Measurements from ENCODE around the gene CAMTA1.

CAMTA1 gene

GRCh38 chr1:7693662-7694061 is 908.4 kb downstream of the CAMTA1 start:
- POLR2A ChIA-PET = no interaction called here

GRCh38 chr1:7694600-7695496 is 909.6 kb downstream of the CAMTA1 start:
- TF ChIP-seq FOXM1 (IDR thresholded peaks at IDR 0.05; ENCODE audit: borderline replicate concordance) (no peak), NFRKB (IDR thresholded peaks at IDR 0.05) (no peak), SP1 (IDR thresholded peaks at IDR 0.05) (no peak), LEF1 (IDR thresholded peaks at IDR 0.05; ENCODE audit: borderline replicate concordance) (no peak), FOXK2 (IDR thresholded peaks at IDR 0.05) (no peak), SUZ12 (IDR thresholded peaks at IDR 0.05) (no peak), ZNF384 (IDR thresholded peaks at IDR 0.05) (no peak), HDGF (IDR thresholded peaks at IDR 0.05; ENCODE audit: borderline replicate concordance) (no peak), FOXA1 (IDR thresholded peaks at IDR 0.05) (no peak), CTBP1 (IDR thresholded peaks at IDR 0.05; ENCODE audit: borderline replicate concordance) (no peak)
- ChIA-PET CTCF (no interaction called here), POLR2A (interaction anchor here (0.8 to 2.5 kb wide), 2 partner anchors 10 to 15 kb away, joined by 4 to 13 read pairs; no protein-coding TSS in a partner anchor)
- DNase-seq (ENCODE audit: extremely low spot score) = no peak

More at GRCh38 chr1:7693662-7694061, 908.4 kb downstream of the CAMTA1 start:
- CTCF ChIA-PET = no interaction called here
- TF ChIP-seq PKNOX1 (IDR thresholded peaks at IDR 0.05) (no peak), FOXM1 (IDR thresholded peaks at IDR 0.05; ENCODE audit: borderline replicate concordance) (no peak), FOXK2 (IDR thresholded peaks at IDR 0.05) (no peak), ZNF384 (IDR thresholded peaks at IDR 0.05) (no peak), NFRKB (IDR thresholded peaks at IDR 0.05) (no peak), ARNT (IDR thresholded peaks at IDR 0.05) (no peak), SUZ12 (IDR thresholded peaks at IDR 0.05) (no peak), FOXA1 (IDR thresholded peaks at IDR 0.05) (no peak), BHLHE40 (IDR thresholded peaks at IDR 0.05; ENCODE audit: borderline replicate concordance) (no peak)
- DNase-seq (ENCODE audit: extremely low spot score) = no peak

GRCh38 chr1:7695497-7696117 is 910.4 kb downstream of the CAMTA1 start:
- DNase-seq (ENCODE audit: extremely low spot score) = no peak
- TF ChIP-seq SP1 (IDR thresholded peaks at IDR 0.05) (no peak), ZNF384 (IDR thresholded peaks at IDR 0.05) (no peak), NFRKB (IDR thresholded peaks at IDR 0.05) (no peak), L3MBTL2 (conservative IDR thresholded peaks at IDR 0.05) (no peak), FOXM1 (IDR thresholded peaks at IDR 0.05; ENCODE audit: borderline replicate concordance) (no peak), PKNOX1 (IDR thresholded peaks at IDR 0.05) (no peak), SUZ12 (IDR thresholded peaks at IDR 0.05) (no peak), CTBP1 (IDR thresholded peaks at IDR 0.05; ENCODE audit: borderline replicate concordance) (no peak), ELF4 (IDR thresholded peaks at IDR 0.05) (no peak), TARDBP (IDR thresholded peaks at IDR 0.05) (no peak), LEF1 (IDR thresholded peaks at IDR 0.05; ENCODE audit: borderline replicate concordance) (no peak), HDGF (IDR thresholded peaks at IDR 0.05; ENCODE audit: borderline replicate concordance) (no peak), BHLHE40 (IDR thresholded peaks at IDR 0.05; ENCODE audit: borderline replicate concordance) (no peak), ARNT (IDR thresholded peaks at IDR 0.05) (no peak), FOXA1 (IDR thresholded peaks at IDR 0.05) (no peak), FOXK2 (IDR thresholded peaks at IDR 0.05) (no peak)
- ChIA-PET POLR2A (interaction anchor here (2.5 kb wide), 1 partner anchor 9 kb away, joined by 13 read pairs; no protein-coding TSS in a partner anchor), CTCF (interaction anchor here (0.5 kb wide), 1 partner anchor 56 kb away, joined by 3 read pairs; no protein-coding TSS in a partner anchor)

- no peak for DNase-seq (ENCODE audit: extremely low spot score)
- POLR2A ChIA-PET = no interaction called here
- no peak for TF ChIP-seq SUZ12 (IDR thresholded peaks at IDR 0.05)
- no peak for TF ChIP-seq FOXM1 (IDR thresholded peaks at IDR 0.05; ENCODE audit: borderline replicate concordance)
- TF ChIP-seq LEF1 (IDR thresholded peaks at IDR 0.05; ENCODE audit: borderline replicate concordance) = no peak
- no peak for TF ChIP-seq FOXA1 (IDR thresholded peaks at IDR 0.05)
- TF ChIP-seq HDGF (IDR thresholded peaks at IDR 0.05; ENCODE audit: borderline replicate concordance) = no peak
- TF ChIP-seq ARNT (IDR thresholded peaks at IDR 0.05) = no peak
- TF ChIP-seq BHLHE40 (IDR thresholded peaks at IDR 0.05; ENCODE audit: borderline replicate concordance) = no peak
- TF ChIP-seq FOXK2 (IDR thresholded peaks at IDR 0.05) = no peak
- no peak for TF ChIP-seq L3MBTL2 (conservative IDR thresholded peaks at IDR 0.05)
- CTCF ChIA-PET = interaction anchor here (1.3 kb wide), 1 partner anchor 18 kb away, joined by 4 read pairs; no protein-coding TSS in a partner anchor
Observed at GRCh38 chr1:7698641-7699040, 913.4 kb downstream of the CAMTA1 start.

GRCh38 chr1:7702365-7702764 is 917.1 kb downstream of the CAMTA1 start:
- ChIA-PET CTCF (no interaction called here), POLR2A (interaction anchor here (1.0 kb wide), 1 partner anchor 19 kb away, joined by 5 read pairs; no protein-coding TSS in a partner anchor)
- no peak for DNase-seq (ENCODE audit: extremely low spot score)
- TF ChIP-seq FOXK2 (IDR thresholded peaks at IDR 0.05) = no peak
- TF ChIP-seq NFRKB (IDR thresholded peaks at IDR 0.05) = no peak
- TF ChIP-seq HDGF (IDR thresholded peaks at IDR 0.05; ENCODE audit: borderline replicate concordance) = no peak
- no peak for TF ChIP-seq SUZ12 (IDR thresholded peaks at IDR 0.05)
- no peak for TF ChIP-seq LEF1 (IDR thresholded peaks at IDR 0.05; ENCODE audit: borderline replicate concordance)
- TF ChIP-seq TARDBP (IDR thresholded peaks at IDR 0.05) = no peak
- no peak for TF ChIP-seq L3MBTL2 (conservative IDR thresholded peaks at IDR 0.05)
- no peak for TF ChIP-seq PKNOX1 (IDR thresholded peaks at IDR 0.05)
- no peak for TF ChIP-seq SP1 (IDR thresholded peaks at IDR 0.05)
- no peak for TF ChIP-seq CTBP1 (IDR thresholded peaks at IDR 0.05; ENCODE audit: borderline replicate concordance)
- TF ChIP-seq FOXM1 (IDR thresholded peaks at IDR 0.05; ENCODE audit: borderline replicate concordance) = no peak
